RWPE1 (cell line): Measurements from ENCODE around the gene SLC22A25.

Experiments used
- CTCF ChIA-PET: fragments of 350-600 bp; sonication (Branson Sonifier 250); formaldehyde crosslinking; extraction: SDS; loops from one replicate; lab custom pipeline; 2021; lab: Yijun Ruan, JAX
- POLR2A ChIA-PET: fragments of 400-600 bp; formaldehyde crosslinking; extraction: SDS; loops from one replicate; lab custom pipeline; 2020; ENCODE audit warnings: antibody characterized with exemption; ENCODE audit not compliant: low non-redundant PET; lab: Yijun Ruan, JAX
- DNase-seq: peaks from one replicate; pipeline ENCODE4 v3.0.0; 2012; ENCODE audit warnings: low spot score
- H3K27ac ChIP-seq: fragments of 450-650 bp; 2 replicates; pipeline ENCODE4 v1.5.1; 2017
- TF ChIP-seq, protein P1 (sequence below): fragments of 450-650 bp; conservative IDR thresholded peaks from 2 replicates; pipeline ENCODE4 v1.5.1; 2017; ENCODE audit warnings: low read depth, mild to moderate bottlenecking

The SLC22A25 gene

DNA sequence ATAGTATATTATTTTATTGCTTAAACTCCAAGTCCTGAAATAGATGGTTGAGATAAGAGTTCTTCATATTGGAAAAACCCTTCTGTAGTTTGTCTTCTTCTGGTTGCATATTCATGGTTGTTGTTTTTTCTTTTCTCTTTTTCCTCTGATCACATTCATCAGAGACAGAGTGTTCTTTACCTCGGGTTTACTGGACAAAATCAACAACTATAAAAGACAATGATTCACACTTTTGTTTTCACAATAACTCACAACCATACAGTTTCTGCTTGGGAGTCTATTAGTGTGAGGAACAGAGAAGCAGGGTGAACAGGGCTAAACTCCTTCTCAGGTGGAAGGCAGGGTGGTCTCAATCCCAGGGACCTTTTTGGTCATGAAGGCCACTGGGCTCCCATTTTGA, 2.6 kb upstream of the SLC22A25 start:
- ChIA-PET POLR2A (no interaction called here), CTCF (no interaction called here)
- DNase-seq = no peak
- TF ChIP-seq, protein P1, sequence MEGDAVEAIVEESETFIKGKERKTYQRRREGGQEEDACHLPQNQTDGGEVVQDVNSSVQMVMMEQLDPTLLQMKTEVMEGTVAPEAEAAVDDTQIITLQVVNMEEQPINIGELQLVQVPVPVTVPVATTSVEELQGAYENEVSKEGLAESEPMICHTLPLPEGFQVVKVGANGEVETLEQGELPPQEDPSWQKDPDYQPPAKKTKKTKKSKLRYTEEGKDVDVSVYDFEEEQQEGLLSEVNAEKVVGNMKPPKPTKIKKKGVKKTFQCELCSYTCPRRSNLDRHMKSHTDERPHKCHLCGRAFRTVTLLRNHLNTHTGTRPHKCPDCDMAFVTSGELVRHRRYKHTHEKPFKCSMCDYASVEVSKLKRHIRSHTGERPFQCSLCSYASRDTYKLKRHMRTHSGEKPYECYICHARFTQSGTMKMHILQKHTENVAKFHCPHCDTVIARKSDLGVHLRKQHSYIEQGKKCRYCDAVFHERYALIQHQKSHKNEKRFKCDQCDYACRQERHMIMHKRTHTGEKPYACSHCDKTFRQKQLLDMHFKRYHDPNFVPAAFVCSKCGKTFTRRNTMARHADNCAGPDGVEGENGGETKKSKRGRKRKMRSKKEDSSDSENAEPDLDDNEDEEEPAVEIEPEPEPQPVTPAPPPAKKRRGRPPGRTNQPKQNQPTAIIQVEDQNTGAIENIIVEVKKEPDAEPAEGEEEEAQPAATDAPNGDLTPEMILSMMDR = no peak
- H3K27ac ChIP-seq = no peak overlapping the region

DNA sequence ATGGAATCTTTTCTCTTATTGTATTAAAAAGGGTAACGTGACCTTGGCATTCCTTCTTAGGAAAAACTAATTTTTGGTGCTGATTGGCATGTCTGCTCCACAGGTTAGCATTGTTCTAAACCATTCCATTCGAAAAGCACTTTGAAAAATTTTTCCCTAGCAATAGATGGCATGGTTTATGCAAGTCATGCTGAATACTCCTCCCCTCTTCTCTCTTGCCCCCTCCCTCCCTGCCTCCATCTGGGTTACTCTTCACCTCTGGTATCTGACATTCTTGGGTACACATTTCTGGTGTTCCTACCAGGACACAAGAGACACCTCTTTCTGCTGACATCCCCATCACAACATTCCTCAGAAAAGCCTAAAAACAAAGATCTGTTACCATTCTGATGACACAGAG, 1.5 kb upstream of the SLC22A25 start:
- TF ChIP-seq, protein P1 = no peak
- no peak overlapping the region for H3K27ac ChIP-seq
- no peak for DNase-seq
- ChIA-PET POLR2A (no interaction called here), CTCF (interaction anchor here (0.6 kb wide), 1 partner anchor 19 kb away, joined by 3 read pairs; no protein-coding TSS in a partner anchor)

DNA sequence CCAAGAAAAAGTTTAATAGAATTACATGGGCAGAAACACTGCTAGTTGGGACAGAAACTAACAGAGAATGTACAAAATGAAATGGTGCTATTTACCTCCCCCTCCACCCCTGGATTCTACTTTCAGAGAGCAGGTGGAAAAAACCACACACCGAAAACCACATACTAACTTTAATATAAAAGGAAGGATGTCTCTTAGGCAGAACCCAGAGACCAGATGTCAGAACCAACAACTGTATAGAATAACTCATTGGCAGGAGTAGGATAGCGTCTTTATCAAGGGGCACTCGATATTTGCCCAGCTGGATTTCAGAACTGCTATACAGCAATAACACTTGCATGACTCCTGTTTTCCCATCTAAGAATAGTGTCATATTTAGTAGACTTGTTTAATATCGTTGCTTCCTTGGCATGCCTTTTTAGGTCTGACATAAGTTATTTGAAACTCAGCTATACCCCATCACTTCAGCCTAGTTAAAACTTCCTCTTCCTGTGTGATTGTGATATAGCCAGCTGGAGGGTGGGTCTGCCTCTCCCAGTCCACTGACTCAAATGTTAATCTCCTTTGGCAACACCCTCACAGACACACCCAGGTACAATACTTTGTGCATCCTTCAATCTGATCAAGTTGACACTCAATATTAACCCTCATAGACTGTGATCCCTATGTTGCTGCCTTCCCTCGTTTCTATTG, 1.2 kb downstream of the SLC22A25 start:
- no peak overlapping the region for H3K27ac ChIP-seq
- DNase-seq = no peak
- ChIA-PET POLR2A (no interaction called here), CTCF (interaction anchor here (0.5 to 0.6 kb wide), 2 partner anchors 19 to 758 kb away, joined by 5 read pairs; no protein-coding TSS in a partner anchor)
- TF ChIP-seq, protein P1 = no peak

DNA sequence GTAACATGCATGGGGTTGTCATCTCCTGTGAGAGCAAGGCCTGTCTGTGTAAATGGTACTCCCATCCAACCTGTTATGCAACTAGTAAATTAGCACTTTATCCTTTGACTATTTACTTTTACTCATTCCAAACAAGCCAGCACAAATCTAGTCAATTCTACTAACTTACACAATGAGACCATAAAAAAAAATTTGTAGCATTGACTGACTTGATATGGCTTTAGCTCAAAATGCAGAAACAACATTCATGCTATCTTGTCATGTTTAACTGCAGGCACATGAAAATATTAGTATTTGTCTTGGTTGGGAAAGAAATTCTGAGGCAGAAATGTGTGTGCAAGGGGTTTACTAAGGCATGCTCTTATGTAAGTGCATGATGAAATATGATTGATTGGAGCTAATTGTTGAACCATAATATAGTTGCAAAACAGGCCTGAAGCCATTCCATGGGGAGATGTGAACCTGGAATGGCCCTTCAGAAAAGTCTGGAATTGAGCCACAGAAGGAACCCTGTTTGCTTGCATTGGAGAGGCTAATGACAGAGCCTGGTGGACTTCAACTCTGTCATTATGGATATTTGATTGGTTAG, 2.5 kb downstream of the SLC22A25 start:
- no peak for DNase-seq
- H3K27ac ChIP-seq = no peak overlapping the region
- ChIA-PET POLR2A (no interaction called here), CTCF (no interaction called here)
- TF ChIP-seq, protein P1 = no peak

DNA sequence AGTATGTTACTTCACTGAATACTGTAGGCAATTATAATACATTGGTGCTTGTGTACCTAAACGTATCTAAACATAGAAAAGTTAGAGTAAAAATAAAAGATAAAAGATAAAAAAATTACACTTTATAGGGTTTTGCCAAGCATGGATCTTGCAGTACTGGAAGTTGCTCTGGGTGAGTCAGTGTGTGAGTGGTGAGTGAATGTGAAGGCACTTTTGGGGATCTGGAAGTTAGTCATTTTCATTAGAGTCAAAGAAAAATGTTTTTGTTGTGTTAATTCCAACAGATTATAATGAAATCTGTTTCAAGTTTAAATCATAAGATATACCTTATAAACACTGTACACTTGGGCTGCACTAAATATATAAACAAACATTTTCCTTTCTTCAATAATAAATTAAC, 3.3 kb downstream of the SLC22A25 start:
- DNase-seq = no peak
- CTCF ChIA-PET = no interaction called here
- TF ChIP-seq, protein P1 = no peak

DNA sequence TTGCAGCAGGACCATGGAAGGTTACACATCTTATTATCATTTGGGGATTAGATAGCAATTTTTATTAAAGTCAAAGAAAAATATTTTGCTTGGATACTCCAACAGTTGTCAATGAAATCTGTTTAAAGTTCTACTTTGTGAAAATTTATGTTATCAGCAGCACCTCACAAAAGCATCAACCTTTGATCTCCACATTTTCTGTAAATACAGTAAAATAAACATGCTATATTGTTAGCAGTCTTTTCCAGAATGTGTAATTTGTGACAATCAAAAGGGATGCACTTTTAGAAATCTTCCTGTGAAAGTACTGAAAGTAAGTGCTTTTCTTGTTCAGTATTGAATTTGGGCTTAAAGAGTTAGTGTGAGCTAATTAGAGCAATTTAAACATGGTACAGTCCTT, 4.1 kb downstream of the SLC22A25 start:
- H3K27ac ChIP-seq = no peak overlapping the region
- ChIA-PET CTCF (no interaction called here), POLR2A (no interaction called here)
- no peak for DNase-seq
- TF ChIP-seq, protein P1 = no peak

More for the DNA sequence above, 3.3 kb downstream of the SLC22A25 start:
- POLR2A ChIA-PET = no interaction called here
- no peak overlapping the region for H3K27ac ChIP-seq
